ENCODE measurements around the gene TOMM34.

DNA sequence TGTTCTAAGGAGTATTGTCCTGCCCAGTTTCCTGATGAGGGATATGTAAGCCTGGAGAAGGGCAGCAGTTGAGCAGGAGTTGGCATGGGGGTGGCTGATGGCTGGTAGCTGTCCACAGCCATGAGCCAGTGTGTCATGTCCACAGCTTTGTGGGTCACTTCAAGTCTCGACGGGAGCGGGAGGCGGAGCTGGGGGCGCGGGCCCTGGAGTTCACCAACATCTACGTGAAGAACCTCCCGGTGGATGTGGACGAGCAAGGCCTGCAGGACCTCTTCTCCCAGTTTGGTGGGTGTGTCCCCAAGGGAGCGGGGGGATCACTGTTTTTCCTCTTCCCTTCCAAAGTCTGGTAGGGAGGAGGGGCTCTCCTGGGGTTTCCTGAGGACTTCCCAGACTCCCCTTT, 41.4 kb downstream of the TOMM34 start:
- TF ChIP-seq, protein P1, sequence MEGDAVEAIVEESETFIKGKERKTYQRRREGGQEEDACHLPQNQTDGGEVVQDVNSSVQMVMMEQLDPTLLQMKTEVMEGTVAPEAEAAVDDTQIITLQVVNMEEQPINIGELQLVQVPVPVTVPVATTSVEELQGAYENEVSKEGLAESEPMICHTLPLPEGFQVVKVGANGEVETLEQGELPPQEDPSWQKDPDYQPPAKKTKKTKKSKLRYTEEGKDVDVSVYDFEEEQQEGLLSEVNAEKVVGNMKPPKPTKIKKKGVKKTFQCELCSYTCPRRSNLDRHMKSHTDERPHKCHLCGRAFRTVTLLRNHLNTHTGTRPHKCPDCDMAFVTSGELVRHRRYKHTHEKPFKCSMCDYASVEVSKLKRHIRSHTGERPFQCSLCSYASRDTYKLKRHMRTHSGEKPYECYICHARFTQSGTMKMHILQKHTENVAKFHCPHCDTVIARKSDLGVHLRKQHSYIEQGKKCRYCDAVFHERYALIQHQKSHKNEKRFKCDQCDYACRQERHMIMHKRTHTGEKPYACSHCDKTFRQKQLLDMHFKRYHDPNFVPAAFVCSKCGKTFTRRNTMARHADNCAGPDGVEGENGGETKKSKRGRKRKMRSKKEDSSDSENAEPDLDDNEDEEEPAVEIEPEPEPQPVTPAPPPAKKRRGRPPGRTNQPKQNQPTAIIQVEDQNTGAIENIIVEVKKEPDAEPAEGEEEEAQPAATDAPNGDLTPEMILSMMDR (conservative IDR thresholded peaks at IDR 0.05 in 1 of 2, IDR thresholded peaks at IDR 0.05 in 1 of 2; ENCODE audit: low read depth in 1 of 2, low read length in 2 of 2), result no peak
- no peak for TF ChIP-seq EZH2 (IDR thresholded peaks at IDR 0.05; ENCODE audit: low read length, missing control alignments)
